ENCODE results near the gene SACS.

GRCh38 chr13:23292586-23292985, 140.9 kb downstream of the SACS start:
- TF ChIP-seq, protein P1, sequence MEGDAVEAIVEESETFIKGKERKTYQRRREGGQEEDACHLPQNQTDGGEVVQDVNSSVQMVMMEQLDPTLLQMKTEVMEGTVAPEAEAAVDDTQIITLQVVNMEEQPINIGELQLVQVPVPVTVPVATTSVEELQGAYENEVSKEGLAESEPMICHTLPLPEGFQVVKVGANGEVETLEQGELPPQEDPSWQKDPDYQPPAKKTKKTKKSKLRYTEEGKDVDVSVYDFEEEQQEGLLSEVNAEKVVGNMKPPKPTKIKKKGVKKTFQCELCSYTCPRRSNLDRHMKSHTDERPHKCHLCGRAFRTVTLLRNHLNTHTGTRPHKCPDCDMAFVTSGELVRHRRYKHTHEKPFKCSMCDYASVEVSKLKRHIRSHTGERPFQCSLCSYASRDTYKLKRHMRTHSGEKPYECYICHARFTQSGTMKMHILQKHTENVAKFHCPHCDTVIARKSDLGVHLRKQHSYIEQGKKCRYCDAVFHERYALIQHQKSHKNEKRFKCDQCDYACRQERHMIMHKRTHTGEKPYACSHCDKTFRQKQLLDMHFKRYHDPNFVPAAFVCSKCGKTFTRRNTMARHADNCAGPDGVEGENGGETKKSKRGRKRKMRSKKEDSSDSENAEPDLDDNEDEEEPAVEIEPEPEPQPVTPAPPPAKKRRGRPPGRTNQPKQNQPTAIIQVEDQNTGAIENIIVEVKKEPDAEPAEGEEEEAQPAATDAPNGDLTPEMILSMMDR (IDR thresholded peaks at IDR 0.05) = no peak
- TF ChIP-seq POLR2A (IDR thresholded peaks at IDR 0.05) = no peak
